Smooth muscle cell (in vitro differentiated cells): ENCODE data around the gene UNCX. TPM values are rescaled to one million over a fixed set of nuclear protein-coding genes. Genes with fewer than 3 reads are reported as not detected.

ENCODE experiments used
- DNase-seq: peaks from one replicate; lab custom pipeline; 2025; ENCODE audit not compliant: unreplicated experiment; lab: John Stamatoyannopoulos, UW
- H2AFZ ChIP-seq: fragments of 200-600 bp; sonication (generic); 2 replicates; pipeline ENCODE4 v1.6.0; 2016; ENCODE audit warnings: antibody characterized with exemption, low read depth, mild to moderate bottlenecking
- H3F3A ChIP-seq: fragments of 200-600 bp; sonication (generic); 2 replicates; pipeline ENCODE4 v1.6.0; 2017; ENCODE audit warnings: antibody characterized with exemption, low read depth
- H3K27ac ChIP-seq: fragments of 200-600 bp; sonication (generic); 2 replicates; pipeline ENCODE4 v1.5.1; 2016; ENCODE audit warnings: low read depth, mild to moderate bottlenecking
- H3K27me3 ChIP-seq: fragments of 200-600 bp; sonication (generic); 2 replicates; pipeline ENCODE4 v1.6.1; 2016; ENCODE audit warnings: low read depth, mild to moderate bottlenecking
- H3K36me3 ChIP-seq: fragments of 200-600 bp; sonication (generic); 2 replicates; pipeline ENCODE4 v1.5.1; 2016; ENCODE audit warnings: low read depth
- H3K4me1 ChIP-seq: fragments of 200-600 bp; sonication (generic); 2 replicates; pipeline ENCODE4 v1.5.1; 2016; ENCODE audit warnings: low read depth
- H3K4me2 ChIP-seq: fragments of 200-600 bp; sonication (generic); 2 replicates; pipeline ENCODE4 v1.6.0; 2016; ENCODE audit warnings: mild to moderate bottlenecking
- H3K4me3 ChIP-seq: fragments of 200-600 bp; sonication (generic); 2 replicates; pipeline ENCODE4 v1.5.1; 2016; ENCODE audit warnings: mild to moderate bottlenecking
- H3K79me2 ChIP-seq: fragments of 200-600 bp; sonication (generic); 2 replicates; pipeline ENCODE4 v1.6.0; 2016; ENCODE audit warnings: low read depth, mild to moderate bottlenecking
- H3K9ac ChIP-seq: fragments of 200-600 bp; sonication (generic); 2 replicates; pipeline ENCODE4 v1.6.0; 2016; ENCODE audit warnings: low read depth
- H3K9me3 ChIP-seq: fragments of 200-600 bp; sonication (generic); replicated peaks from 2 replicates; pipeline ENCODE4 v1.5.1; 2016; ENCODE audit warnings: low read depth
- H4K20me1 ChIP-seq: fragments of 200-600 bp; sonication (generic); 2 replicates; pipeline ENCODE4 v1.6.0; 2016; ENCODE audit warnings: low read depth
- WGBS: methylation state at CpG from one replicate; pipeline ENCODE4 v1.1.7; 2016; ENCODE audit warnings: low lambda C conversion rate; 5-methylcytosine and 5-hydroxymethylcytosine counted together
- polyA plus RNA-seq: library from polyadenylated mRNA; unstranded; fragments of >200 nt; fragmentation: Nextera tagmentation; extraction: Ambion mirVana; gene quantifications from 2 replicates; pipeline ENCODE4 v1.2.1, GENCODE V29; 2016
- total RNA-seq: library from RNA; depleted of rRNA; stranded (reverse); fragments of >200 nt; gene quantifications from 2 replicates; pipeline ENCODE4 v1.2.3, GENCODE V29; 2014
- TF ChIP-seq, protein P1 (sequence below): fragments of 200-600 bp; sonication (generic); IDR thresholded peaks from 2 replicates; pipeline ENCODE4 v1.5.1; 2017; ENCODE audit warnings: borderline replicate concordance, mild to moderate bottlenecking, antibody characterized with exemption; ENCODE audit not compliant: insufficient read depth, poor library complexity, severe bottlenecking

The UNCX gene
- total and polyA plus RNA-seq, 2 experiments from 2014 or later: not detected

DNA sequence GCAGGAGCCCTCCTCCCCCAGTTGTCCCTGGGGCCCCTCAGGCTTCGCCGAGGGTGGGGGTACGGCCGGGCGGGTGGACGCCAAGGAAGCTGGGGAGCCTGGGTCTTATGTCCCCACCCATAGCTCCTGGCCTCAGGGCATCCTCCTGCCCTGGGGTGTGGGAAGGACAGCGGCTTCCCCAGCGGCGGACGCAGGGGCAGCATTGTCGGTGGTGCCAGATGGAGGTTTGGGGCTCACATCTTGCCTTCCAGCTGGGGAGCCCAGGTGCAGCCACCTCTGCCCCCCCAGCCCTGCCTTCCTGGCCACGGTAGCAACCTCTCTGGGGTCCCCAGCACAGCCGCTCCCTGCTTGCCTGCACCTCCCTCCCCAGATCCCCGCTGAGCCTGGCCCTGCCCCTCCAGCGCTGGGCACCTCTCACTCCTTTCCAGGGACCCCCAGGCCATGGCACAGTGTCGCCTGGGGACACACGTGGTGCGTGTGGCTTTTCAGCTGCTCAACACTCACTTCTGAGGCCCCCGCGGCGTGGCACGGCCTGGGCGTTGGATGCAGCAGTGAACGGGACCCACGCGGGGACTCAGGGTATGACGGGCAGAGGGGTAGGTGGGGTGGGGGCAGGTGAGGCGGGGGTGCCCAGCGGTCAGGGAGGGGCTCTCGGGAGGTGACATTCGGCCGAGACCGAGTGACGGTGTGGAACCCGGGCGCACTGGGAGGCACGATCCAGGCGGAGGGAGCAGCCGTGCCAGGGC is 53.1 kb downstream of the UNCX start:
- DNase-seq: no peak
- H3K27me3 ChIP-seq: peaks cover 7% of the 10 kb centered on the region
- H3K9me3 ChIP-seq: no peaks in the 10 kb centered on the region
- H3K36me3 ChIP-seq: no peaks in the 10 kb centered on the region
- H3K4me1 ChIP-seq: peaks cover 4% of the 10 kb centered on the region
- TF ChIP-seq, protein P1, sequence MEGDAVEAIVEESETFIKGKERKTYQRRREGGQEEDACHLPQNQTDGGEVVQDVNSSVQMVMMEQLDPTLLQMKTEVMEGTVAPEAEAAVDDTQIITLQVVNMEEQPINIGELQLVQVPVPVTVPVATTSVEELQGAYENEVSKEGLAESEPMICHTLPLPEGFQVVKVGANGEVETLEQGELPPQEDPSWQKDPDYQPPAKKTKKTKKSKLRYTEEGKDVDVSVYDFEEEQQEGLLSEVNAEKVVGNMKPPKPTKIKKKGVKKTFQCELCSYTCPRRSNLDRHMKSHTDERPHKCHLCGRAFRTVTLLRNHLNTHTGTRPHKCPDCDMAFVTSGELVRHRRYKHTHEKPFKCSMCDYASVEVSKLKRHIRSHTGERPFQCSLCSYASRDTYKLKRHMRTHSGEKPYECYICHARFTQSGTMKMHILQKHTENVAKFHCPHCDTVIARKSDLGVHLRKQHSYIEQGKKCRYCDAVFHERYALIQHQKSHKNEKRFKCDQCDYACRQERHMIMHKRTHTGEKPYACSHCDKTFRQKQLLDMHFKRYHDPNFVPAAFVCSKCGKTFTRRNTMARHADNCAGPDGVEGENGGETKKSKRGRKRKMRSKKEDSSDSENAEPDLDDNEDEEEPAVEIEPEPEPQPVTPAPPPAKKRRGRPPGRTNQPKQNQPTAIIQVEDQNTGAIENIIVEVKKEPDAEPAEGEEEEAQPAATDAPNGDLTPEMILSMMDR: no peak
- WGBS: 91% methylated on average over 25 of the region's 39 CpGs
- no peaks in the 10 kb centered on the region for H3F3A ChIP-seq
- H3K4me3 ChIP-seq: no peak overlapping the region
- H3K4me2 ChIP-seq: no peak overlapping the region
- no peaks in the 10 kb centered on the region for H3K79me2 ChIP-seq
- no peaks in the 10 kb centered on the region for H4K20me1 ChIP-seq
- H3K9ac ChIP-seq: no peak overlapping the region
- H2AFZ ChIP-seq: no peak overlapping the region
- H3K27ac ChIP-seq: no peak overlapping the region

Other genes with a start within 250 kb of the UNCX start
- gene CYP2W1, start 249.7 kb upstream of the UNCX start, total RNA-seq: not detected in 2 replicates
- gene CYP2W1, start 249.7 kb upstream of the UNCX start, polyA plus RNA-seq: 0.44 TPM in 1 of 2 replicates, not detected in the other
- gene GPR146, start 188.3 kb upstream of the UNCX start, total RNA-seq: 1.8 and 3.6 TPM in 2 replicates
- gene GPR146, start 188.3 kb upstream of the UNCX start, polyA plus RNA-seq: 2.2 and 3.8 TPM in 2 replicates
- gene GPER1, start 144.8 kb upstream of the UNCX start, total RNA-seq: 0.67 and 1.3 TPM in 2 replicates
- gene GPER1, start 144.8 kb upstream of the UNCX start, polyA plus RNA-seq: 2.3 and 4.0 TPM in 2 replicates
- 16.2 and 21.1 TPM in 2 replicates for gene ZFAND2A, start 72.7 kb upstream of the UNCX start, total RNA-seq
- 29.9 and 34.2 TPM in 2 replicates for gene ZFAND2A, start 72.7 kb upstream of the UNCX start, polyA plus RNA-seq
- 4.2 and 9.3 TPM in 2 replicates for gene MICALL2, start 226.6 kb downstream of the UNCX start, total RNA-seq
- gene MICALL2, start 226.6 kb downstream of the UNCX start, polyA plus RNA-seq: 18.9 and 19.9 TPM in 2 replicates